Measurements from ENCODE around the gene MLF2. TPM values are rescaled to one million over a fixed set of nuclear protein-coding genes. Genes with fewer than 3 reads are reported as not detected.
A peak's percentile ranks its signal among the peaks of the same experiment; 100 is the strongest.

MLF2 gene
- total and polyA plus RNA-seq, 2 of the 13 experiments (the other 11 are each of a cell fraction or from before 2014, with no cell fraction given) = 88.1 to 167 TPM

GRCh38 chr12:6765634-6766581 is 13.0 kb upstream of the MLF2 start, which contains the start of gene PTMS (continued):
- TF ChIP-seq HNRNPLL (IDR thresholded peaks at IDR 0.05; ENCODE audit: low read depth, low read length, poor library complexity, severe bottlenecking) (no peak), MED1 (CRISPR knock-in tag; IDR thresholded peaks at IDR 0.05) (no peak), CEBPB (IDR thresholded peaks at IDR 0.05; ENCODE audit: borderline replicate concordance, low read depth, low read length) (no peak), RERE (CRISPR knock-in tag; IDR thresholded peaks at IDR 0.05; ENCODE audit: low read depth) (no peak), NR2F1 (CRISPR knock-in tag; IDR thresholded peaks at IDR 0.05) (no peak), SPEN (CRISPR knock-in tag; IDR thresholded peaks at IDR 0.05; ENCODE audit: low read depth) (0 out of 2 replicates have a peak, but pooled peaks have one; percentile 5), ZBTB7B (CRISPR knock-in tag; IDR thresholded peaks at IDR 0.05) (peak; percentile 63), ZNF746 (CRISPR knock-in tag; IDR thresholded peaks at IDR 0.05) (peak; percentile 91), ZBTB8A (CRISPR knock-in tag; IDR thresholded peaks at IDR 0.05; ENCODE audit: borderline replicate concordance, low read depth) (no peak), FOXJ3 (CRISPR knock-in tag; IDR thresholded peaks at IDR 0.05; ENCODE audit: borderline replicate concordance) (no peak), ZNF75D (CRISPR knock-in tag; IDR thresholded peaks at IDR 0.05; ENCODE audit: borderline replicate concordance) (no peak), FOXA1 (IDR thresholded peaks at IDR 0.05) (no peak), FOXA1 (CRISPR knock-in tag; IDR thresholded peaks at IDR 0.05) (no peak), REST (IDR thresholded peaks at IDR 0.05; ENCODE audit: borderline replicate concordance in 1 of 2, low read depth in 1 of 2, low read length in 2 of 2) (peak in 1 of 2 experiments; percentile 32; a peak in 1 of 4 replicates)
- TF ChIP-seq, protein P1, sequence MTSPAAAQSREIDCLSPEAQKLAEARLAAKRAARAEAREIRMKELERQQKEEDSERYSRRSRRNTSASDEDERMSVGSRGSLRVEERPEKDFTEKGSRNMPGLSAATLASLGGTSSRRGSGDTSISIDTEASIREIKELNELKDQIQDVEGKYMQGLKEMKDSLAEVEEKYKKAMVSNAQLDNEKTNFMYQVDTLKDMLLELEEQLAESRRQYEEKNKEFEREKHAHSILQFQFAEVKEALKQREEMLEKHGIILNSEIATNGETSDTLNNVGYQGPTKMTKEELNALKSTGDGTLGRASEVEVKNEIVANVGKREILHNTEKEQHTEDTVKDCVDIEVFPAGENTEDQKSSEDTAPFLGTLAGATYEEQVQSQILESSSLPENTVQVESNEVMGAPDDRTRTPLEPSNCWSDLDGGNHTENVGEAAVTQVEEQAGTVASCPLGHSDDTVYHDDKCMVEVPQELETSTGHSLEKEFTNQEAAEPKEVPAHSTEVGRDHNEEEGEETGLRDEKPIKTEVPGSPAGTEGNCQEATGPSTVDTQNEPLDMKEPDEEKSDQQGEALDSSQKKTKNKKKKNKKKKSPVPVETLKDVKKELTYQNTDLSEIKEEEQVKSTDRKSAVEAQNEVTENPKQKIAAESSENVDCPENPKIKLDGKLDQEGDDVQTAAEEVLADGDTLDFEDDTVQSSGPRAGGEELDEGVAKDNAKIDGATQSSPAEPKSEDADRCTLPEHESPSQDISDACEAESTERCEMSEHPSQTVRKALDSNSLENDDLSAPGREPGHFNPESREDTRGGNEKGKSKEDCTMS (CRISPR knock-in tag; conservative IDR thresholded peaks at IDR 0.05) = no peak
